HG03571 (cell line): ENCODE measurements around the gene FLNB.
"Not testable (repeated sequence)": the region's sequence is repeated elsewhere in the genome, so short reads cannot be mapped to it uniquely, and the experiment has no call there.

Source experiments
- ATAC-seq: cut with Tn5 transposase; IDR thresholded peaks from one replicate; pipeline ENCODE4 v1.9.1; 2021; ENCODE audit not compliant: unreplicated experiment

Gene FLNB

GRCh38 chr3:57981483-57982087, 26.6 kb upstream of the FLNB start:
- no peak for ATAC-seq

- ATAC-seq, result no peak
These were observed 25.5 kb upstream of the FLNB start for GRCh38 chr3:57982561-57983243.

- peak; percentile 91 for ATAC-seq
These were observed 24.3 kb upstream of the FLNB start for GRCh38 chr3:57983734-57984518.

GRCh38 chr3:57985176-57985983, 22.8 kb upstream of the FLNB start:
- ATAC-seq, result no peak

- ATAC-seq, result no peak
These were observed 22.3 kb upstream of the FLNB start for GRCh38 chr3:57985984-57986246.

- ATAC-seq, result no peak
These were observed 22.0 kb upstream of the FLNB start for GRCh38 chr3:57986261-57986660.

- not testable (repeated sequence) for ATAC-seq
These were observed 19.0 kb upstream of the FLNB start for GRCh38 chr3:57989198-57989597.

- ATAC-seq, result no peak
These were observed 18.6 kb upstream of the FLNB start for GRCh38 chr3:57989646-57990045.

GRCh38 chr3:57992452-57993213, 15.6 kb upstream of the FLNB start:
- ATAC-seq, result no peak

GRCh38 chr3:57998366-57999283, 9.6 kb upstream of the FLNB start:
- no peak for ATAC-seq

GRCh38 chr3:57999417-58000115, 8.7 kb upstream of the FLNB start:
- no peak for ATAC-seq

GRCh38 chr3:58000306-58001085, 7.7 kb upstream of the FLNB start:
- ATAC-seq, result no peak

- no peak for ATAC-seq
These were observed 7.1 kb upstream of the FLNB start for GRCh38 chr3:58001086-58001467.

GRCh38 chr3:58001979-58002378, 6.2 kb upstream of the FLNB start:
- no peak for ATAC-seq

- ATAC-seq, result no peak
These were observed 5.1 kb upstream of the FLNB start for GRCh38 chr3:58003093-58003492.

- ATAC-seq, result no peak
These were observed 3.2 kb upstream of the FLNB start for GRCh38 chr3:58004973-58005372.

GRCh38 chr3:58005669-58006068, 2.6 kb upstream of the FLNB start:
- no peak for ATAC-seq

- ATAC-seq, result no peak
These were observed 1.6 kb upstream of the FLNB start for GRCh38 chr3:58006661-58007060.
